Subcutaneous adipose tissue (tissue), 4 donors: ENCODE data around the gene PLEKHM3. TPM values are rescaled to one million over a fixed set of nuclear protein-coding genes. Genes with fewer than 3 reads are reported as not detected.

ENCODE experiments used
- CTCF ChIP-seq: fragments of 450-650 bp; IDR thresholded peaks from one replicate; pipeline ENCODE4 v1.5.1; 2016; ENCODE audit warnings: low read depth, mild to moderate bottlenecking, control low read depth, antibody characterized with exemption, moderate library complexity
- total RNA-seq, 4 donors: library from RNA; depleted of rRNA; stranded (reverse); fragments of >200 nt; gene quantifications; one replicate each; pipeline ENCODE4 v1.1.0, GENCODE V29; 2016

Gene PLEKHM3
- total RNA-seq, 4 donors from 2014 or later: 24.6 to 36.0 (median 26.2) TPM

- no peak for TF ChIP-seq CTCF
Measured at GRCh38 chr2:208017721-208018120, 7.6 kb downstream of the PLEKHM3 start.

- TF ChIP-seq CTCF: no peak
Measured at GRCh38 chr2:208015475-208015874, 9.9 kb downstream of the PLEKHM3 start.

GRCh38 chr2:208013285-208014178 is 11.8 kb downstream of the PLEKHM3 start:
- no peak for TF ChIP-seq CTCF

GRCh38 chr2:208012449-208012848 is 12.9 kb downstream of the PLEKHM3 start:
- no peak for TF ChIP-seq CTCF

GRCh38 chr2:208010506-208010905 is 14.8 kb downstream of the PLEKHM3 start:
- TF ChIP-seq CTCF: no peak

GRCh38 chr2:208006833-208007232 is 18.5 kb downstream of the PLEKHM3 start:
- no peak for TF ChIP-seq CTCF

- no peak for TF ChIP-seq CTCF
Measured at GRCh38 chr2:208006337-208006736, 19.0 kb downstream of the PLEKHM3 start.
